Activated T-helper 1 cell treated with Interleukin-2 at 50 U/mL for 16 hours (primary cell): ENCODE measurements around the gene WDR86.

Source experiments
- DNase-seq: peaks from one replicate; pipeline ENCODE4 v3.0.0-alpha.2; 2020; ENCODE audit warnings: low read depth

The WDR86 gene

GRCh38 chr7:151427705-151428377 lies 18.0 kb upstream of the WDR86 start:
- no peak for DNase-seq

GRCh38 chr7:151426904-151427704 lies 17.3 kb upstream of the WDR86 start:
- DNase-seq: no peak

- DNase-seq: no peak
Observed at GRCh38 chr7:151426441-151426903, 16.6 kb upstream of the WDR86 start.

- no peak for DNase-seq
Observed at GRCh38 chr7:151425670-151426440, 16.0 kb upstream of the WDR86 start.

- no peak for DNase-seq
Observed at GRCh38 chr7:151424799-151425198, 15.0 kb upstream of the WDR86 start.

GRCh38 chr7:151423936-151424335 lies 14.1 kb upstream of the WDR86 start:
- DNase-seq: no peak

GRCh38 chr7:151423226-151423625 lies 13.4 kb upstream of the WDR86 start:
- no peak for DNase-seq

- no peak for DNase-seq
Observed at GRCh38 chr7:151422212-151422611, 12.4 kb upstream of the WDR86 start.

- no peak for DNase-seq
Observed at GRCh38 chr7:151420144-151420543, 10.3 kb upstream of the WDR86 start.

GRCh38 chr7:151416941-151417315 lies 7.1 kb upstream of the WDR86 start:
- no peak for DNase-seq

- DNase-seq: no peak
Observed at GRCh38 chr7:151416112-151416940, 6.5 kb upstream of the WDR86 start.

GRCh38 chr7:151415375-151416105 lies 5.7 kb upstream of the WDR86 start:
- no peak for DNase-seq

GRCh38 chr7:151413241-151413640 lies 3.4 kb upstream of the WDR86 start:
- DNase-seq: no peak

- DNase-seq: no peak
Observed at GRCh38 chr7:151412318-151412717, 2.5 kb upstream of the WDR86 start.

- DNase-seq: no peak
Observed at GRCh38 chr7:151411551-151411950, 1.7 kb upstream of the WDR86 start.

GRCh38 chr7:151410405-151411390 lies 860 bp upstream of the WDR86 start:
- DNase-seq: no peak

GRCh38 chr7:151408839-151409666 lies 785 bp downstream of the WDR86 start:
- DNase-seq: peak; percentile 45

- DNase-seq: no peak
Observed at GRCh38 chr7:151408498-151408838, 1.4 kb downstream of the WDR86 start.
